GM12872 (cell line): ENCODE measurements around the gene KRT4.

Experiments used
- TF ChIP-seq, protein P1 (sequence below): IDR thresholded peaks from 3 replicates; pipeline ENCODE4 v1.5.1; 2011; ENCODE audit warnings: low read depth, mild to moderate bottlenecking, low read length, moderate library complexity; ENCODE audit not compliant: insufficient read depth

Gene KRT4

DNA sequence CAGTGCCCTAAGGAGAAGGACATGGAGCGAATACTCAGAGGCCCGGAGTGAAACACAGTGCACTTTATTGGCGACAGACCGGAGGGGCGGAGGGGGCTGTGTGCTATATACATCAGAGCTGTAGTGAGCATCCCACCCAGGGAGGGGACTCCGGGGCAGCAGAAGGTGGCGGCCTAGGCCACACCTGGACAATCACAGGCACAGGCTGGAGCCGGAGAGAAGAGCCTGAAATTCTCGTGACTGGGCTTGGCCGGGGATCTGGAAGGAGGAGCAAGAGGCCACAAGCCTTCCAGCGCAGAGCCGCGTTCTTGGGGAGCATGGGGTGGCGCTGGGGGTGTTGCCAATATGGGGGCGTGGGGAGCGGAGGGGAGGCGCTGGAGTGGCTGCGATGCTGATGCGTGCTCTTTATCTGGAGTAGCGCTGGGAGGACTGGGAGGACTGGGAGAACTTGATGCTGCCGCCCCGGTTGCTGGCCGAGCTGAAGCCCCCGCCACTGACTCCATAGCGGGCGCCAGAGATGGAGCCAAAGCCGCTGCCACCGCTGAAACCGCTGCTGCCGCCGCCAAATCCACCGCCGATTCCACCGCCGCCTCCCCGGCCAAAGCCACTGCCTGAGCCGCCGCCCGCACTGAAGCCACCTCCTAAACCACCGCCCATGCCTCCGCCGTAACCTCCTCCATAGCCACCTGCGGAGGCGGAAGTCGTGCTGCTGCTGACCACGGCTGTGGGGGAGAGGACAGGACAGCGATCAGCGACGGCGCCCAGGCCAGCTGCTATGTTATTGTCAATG lies 24.1 kb downstream of the KRT4 start:
- TF ChIP-seq, protein P1, sequence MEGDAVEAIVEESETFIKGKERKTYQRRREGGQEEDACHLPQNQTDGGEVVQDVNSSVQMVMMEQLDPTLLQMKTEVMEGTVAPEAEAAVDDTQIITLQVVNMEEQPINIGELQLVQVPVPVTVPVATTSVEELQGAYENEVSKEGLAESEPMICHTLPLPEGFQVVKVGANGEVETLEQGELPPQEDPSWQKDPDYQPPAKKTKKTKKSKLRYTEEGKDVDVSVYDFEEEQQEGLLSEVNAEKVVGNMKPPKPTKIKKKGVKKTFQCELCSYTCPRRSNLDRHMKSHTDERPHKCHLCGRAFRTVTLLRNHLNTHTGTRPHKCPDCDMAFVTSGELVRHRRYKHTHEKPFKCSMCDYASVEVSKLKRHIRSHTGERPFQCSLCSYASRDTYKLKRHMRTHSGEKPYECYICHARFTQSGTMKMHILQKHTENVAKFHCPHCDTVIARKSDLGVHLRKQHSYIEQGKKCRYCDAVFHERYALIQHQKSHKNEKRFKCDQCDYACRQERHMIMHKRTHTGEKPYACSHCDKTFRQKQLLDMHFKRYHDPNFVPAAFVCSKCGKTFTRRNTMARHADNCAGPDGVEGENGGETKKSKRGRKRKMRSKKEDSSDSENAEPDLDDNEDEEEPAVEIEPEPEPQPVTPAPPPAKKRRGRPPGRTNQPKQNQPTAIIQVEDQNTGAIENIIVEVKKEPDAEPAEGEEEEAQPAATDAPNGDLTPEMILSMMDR, result no peak

DNA sequence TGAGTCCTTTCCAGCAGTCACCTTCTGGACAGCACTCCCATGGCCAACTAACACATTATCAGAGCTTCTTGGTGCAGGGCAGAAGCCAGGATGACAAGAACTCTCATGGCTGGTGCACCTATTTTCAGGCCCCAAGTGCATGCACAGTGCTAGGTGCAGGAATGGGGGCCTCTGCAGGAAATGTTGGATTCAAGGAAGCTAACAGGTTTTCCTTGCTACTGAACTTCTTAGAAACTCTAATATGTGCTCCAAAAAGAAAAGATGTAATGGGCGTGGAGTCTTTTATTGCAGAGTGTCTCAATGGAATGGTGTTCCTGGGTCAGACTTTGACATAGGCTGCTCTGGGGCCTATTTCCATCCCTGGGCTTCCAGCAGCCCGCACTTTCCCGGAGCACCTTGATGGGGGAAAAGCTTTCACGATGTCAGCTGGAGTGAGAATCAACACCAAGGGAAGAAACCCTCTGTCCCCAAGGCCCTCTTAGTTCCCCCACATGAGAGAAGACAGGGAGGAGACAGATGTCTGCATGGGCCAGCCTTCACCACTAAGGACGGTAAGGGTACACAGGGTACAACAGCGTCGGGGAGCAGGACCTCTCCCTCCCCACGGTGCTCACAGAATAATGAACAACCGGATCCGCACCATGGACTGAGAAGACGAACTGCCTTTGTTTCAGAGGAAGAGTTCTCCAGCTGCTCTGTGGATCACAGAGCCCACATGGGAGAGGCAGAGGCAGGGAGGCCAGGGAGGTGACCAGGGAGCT lies 24.9 kb downstream of the KRT4 start:
- TF ChIP-seq, protein P1, result no peak

GRCh38 chr12:52788192-52788875 lies 25.6 kb downstream of the KRT4 start:
- TF ChIP-seq, protein P1, result no peak

DNA sequence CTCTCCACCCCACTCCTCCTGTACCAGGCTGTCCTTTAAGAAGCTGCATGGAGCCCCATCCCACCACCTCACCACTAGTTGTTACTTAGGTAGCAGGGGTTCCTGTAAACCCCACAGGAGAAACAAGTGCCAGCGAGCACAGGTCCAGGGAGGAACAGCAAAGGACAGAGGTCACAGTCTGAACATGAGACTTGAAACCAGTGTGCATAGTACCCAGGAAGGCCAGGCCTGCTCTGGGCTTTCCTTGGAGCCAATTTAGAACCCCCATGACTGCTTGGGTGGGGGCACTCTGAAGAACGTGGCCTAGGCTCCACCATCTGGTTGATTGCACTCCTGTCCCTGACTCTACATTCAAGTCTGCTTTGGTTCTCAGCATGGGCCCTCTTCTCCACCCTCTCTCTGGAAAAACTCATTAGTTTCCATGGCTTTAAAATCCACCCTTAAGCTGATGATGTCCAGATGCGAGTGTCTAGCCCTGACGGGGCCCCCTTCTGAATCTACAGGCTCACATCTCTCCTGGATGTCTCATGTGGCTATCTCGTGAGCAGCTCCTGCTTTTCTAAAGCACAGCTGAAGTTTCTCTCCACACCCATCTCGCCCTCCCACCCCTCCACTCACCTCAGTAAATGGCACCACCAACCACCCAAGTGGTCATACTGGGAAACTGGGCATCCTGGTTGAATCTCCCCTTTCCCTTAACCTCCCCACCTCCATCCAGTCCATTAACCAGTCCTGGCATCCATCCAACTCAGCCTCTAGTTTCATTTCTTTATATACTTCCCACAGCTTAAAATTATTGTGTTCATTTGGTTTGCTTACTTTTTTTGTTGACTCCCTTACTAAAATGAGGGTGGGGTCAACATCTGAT lies 26.4 kb downstream of the KRT4 start:
- TF ChIP-seq, protein P1, result no peak

GRCh38 chr12:52784909-52785308 lies 29.0 kb downstream of the KRT4 start:
- TF ChIP-seq, protein P1, result no peak

- TF ChIP-seq, protein P1, result no peak
Measured at GRCh38 chr12:52783563-52784316, 30.2 kb downstream of the KRT4 start.
